ENCODE data around the gene IRAK1.

DNA sequence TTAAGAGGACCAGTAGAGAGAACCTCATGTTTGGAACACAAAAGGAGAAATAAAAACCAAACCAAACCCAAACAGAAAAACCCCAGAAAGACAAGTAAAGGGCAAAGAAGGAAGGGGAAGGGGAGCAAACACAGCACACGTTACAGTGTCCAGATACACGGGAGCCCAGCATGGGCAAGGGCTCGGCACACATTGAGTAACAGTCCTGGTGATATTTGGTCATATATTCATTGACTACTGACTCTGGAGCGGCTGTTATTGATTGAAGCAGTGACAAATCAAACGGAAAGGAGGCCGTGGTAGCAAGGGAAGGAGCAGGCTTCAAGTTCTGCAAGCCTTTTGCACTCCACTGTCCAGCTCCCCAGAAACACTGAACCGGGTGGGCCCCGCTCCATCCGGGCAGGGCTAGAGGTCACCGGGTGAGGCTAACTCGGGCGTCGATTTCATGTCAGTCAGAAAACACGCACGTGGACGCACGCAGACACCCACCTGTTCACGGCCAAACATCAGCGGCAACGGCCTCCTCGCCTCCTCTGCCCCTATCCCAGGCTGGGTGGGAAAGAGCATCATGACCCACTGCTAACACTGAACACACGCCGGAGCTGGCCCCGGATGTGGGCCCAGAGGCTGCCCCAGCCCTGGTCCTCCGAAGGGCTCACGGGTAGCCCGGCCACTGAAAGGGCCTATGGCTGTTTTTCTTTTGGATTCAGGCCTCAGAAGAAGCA is 3.7 kb upstream of the IRAK1 start:
- TF ChIP-seq, protein P1, sequence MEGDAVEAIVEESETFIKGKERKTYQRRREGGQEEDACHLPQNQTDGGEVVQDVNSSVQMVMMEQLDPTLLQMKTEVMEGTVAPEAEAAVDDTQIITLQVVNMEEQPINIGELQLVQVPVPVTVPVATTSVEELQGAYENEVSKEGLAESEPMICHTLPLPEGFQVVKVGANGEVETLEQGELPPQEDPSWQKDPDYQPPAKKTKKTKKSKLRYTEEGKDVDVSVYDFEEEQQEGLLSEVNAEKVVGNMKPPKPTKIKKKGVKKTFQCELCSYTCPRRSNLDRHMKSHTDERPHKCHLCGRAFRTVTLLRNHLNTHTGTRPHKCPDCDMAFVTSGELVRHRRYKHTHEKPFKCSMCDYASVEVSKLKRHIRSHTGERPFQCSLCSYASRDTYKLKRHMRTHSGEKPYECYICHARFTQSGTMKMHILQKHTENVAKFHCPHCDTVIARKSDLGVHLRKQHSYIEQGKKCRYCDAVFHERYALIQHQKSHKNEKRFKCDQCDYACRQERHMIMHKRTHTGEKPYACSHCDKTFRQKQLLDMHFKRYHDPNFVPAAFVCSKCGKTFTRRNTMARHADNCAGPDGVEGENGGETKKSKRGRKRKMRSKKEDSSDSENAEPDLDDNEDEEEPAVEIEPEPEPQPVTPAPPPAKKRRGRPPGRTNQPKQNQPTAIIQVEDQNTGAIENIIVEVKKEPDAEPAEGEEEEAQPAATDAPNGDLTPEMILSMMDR (IDR thresholded peaks at IDR 0.05): no peak
- TF ChIP-seq POLR2A (IDR thresholded peaks at IDR 0.05): no peak

Data from heart left ventricle (tissue), 13 donors.